OCI-M1 (cell line): ENCODE results near the gene CA6.
"Not testable (repeated sequence)": the region's sequence is repeated elsewhere in the genome, so short reads cannot be mapped to it uniquely, and the experiment has no call there.

Experiments used
- DNase-seq: peaks from one replicate; lab custom pipeline; 2025; lab: John Stamatoyannopoulos, UW

The CA6 gene

DNA sequence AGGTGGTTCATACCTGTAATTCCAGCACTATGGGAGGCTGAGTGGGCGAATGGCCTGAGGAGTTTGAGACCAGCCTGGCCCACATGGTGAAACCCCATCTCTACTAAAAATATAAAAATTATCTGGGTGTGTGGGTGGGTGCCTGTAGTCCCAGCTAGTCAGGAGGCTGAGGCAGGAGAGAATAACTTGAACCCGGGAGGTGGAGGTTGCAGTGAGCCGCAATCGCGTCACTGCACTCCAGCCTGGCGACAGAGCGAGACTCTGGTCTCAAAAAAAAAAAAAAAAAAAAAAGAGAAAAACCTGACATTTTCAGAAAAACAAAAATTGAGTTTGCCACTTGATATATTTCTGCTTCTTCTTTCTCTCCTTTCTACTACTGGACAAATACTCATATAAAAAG lies 24.3 kb downstream of the CA6 start:
- no peak for DNase-seq

DNA sequence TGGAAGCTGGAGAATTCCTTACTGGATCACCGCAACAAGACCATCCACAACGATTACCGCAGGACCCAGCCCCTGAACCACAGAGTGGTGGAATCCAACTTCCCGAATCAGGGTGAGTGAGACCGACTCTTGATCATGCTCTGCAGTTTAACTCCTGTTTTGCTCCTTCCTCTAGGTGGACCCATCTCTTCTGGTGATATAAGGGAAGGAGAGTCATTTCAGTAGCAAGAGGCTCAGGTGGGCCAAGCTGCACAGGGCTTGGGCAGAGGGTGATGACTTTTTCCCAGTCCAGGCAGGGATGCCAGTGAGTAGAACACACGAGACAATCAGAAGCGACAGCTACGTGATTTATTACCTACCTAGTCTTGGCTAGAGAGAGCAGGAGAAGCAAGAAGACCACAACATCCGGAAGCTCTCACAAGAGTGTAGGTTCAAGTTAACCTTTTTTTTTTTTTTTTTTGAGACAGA lies 25.2 kb downstream of the CA6 start:
- DNase-seq = no peak

DNA sequence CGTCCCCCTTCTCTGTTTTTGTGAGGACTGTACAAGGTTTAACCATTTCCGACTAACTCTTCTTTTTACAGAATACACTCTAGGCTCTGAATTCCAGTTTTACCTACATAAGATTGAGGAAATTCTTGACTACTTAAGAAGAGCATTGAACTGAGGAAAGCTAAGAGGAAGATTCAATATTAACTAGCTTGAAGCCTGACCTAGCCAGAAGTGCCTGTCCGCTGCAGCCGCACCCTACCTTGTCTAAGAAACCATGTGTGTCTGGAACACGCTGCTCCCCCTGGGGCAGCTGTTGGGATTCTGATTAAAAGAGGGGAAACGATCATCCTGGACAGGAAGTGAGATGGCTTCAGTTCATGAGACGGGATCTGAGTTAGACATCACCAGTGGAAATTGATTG lies 28.9 kb downstream of the CA6 start:
- no peak for DNase-seq

DNA sequence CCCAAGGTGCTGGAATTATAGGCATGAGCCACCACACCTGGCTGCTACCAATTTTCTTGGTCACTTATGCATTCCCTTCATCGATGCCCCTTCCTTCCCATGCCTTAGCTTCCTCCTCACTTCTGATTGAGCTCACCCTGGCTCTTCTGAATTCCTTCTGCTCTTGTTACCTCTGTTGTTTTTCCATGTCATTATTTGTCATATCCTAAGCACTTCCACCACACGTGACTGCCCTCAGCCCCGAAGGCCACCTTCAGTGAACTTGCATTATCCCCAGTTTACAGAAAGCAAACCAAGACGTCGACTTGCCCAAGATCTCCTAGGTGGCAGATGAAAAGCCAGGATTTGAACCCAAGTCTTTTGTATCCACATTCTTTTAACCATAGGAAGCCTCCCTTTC lies 30.7 kb downstream of the CA6 start:
- DNase-seq = no peak

DNA sequence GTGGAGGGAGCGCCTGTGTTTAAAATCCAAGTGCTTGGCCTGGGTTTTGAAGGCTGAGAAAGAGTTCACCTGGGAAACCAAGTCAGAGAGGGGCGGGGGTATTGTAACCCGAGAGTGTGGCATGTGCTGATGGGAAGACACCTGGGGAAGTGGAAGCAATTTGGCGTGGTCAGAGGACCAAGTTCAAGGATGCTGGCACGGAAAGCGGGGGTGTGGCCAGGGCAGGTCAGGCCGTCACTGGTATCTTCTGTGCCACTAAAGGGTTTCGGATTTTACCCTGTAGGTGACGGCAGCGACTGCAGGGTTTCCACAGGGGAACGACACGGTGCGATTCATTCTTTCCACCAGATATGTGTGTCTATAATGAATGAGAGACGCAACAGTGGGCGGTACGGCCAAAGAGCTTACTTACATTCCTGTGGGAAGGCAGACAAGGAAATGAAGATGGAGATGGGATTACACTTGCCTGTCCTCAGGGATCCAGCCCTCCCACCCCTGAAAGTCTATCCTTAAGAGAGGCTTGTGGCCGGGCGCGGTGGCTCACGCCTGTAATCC lies 31.3 kb downstream of the CA6 start:
- no peak for DNase-seq

DNA sequence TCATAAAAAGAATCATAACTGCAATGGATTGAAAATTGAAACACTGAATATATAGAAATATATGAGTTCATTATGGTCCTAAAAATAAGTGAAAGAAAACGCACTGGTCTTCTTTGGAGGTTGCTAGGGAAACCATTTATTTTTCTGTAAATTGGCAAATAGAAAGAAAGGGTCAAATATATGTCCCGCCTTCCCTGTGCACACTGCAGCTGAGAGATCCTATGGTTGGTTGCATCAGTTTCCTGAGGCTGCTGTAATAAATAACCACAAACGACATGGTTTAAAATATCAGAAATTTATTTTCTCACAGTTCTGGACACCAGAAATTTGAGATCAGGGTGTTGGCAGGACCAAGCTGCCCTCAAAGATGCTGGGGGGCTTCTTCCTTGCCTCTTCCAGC lies 35.0 kb downstream of the CA6 start:
- no peak for DNase-seq

DNA sequence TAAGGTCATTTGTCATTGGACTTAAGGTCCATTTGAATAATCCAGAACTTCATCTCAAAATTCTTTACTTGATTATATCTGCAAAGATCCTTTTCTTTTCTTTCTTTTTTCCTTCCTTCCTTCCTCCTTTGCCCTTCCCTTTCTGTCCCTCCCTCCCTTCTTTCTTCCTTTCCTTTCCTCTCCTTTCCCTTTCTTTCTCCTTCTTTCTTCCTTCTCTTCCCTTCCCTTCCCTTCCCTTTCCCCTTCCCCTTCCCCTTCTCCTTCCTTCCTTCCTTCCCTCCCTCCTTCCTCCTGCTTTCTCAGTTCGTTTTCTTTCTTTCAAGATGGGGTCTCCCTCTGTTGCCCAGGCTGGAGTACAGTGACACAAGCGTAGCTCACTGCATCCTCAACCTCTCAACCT lies 35.5 kb downstream of the CA6 start:
- no peak for DNase-seq

DNA sequence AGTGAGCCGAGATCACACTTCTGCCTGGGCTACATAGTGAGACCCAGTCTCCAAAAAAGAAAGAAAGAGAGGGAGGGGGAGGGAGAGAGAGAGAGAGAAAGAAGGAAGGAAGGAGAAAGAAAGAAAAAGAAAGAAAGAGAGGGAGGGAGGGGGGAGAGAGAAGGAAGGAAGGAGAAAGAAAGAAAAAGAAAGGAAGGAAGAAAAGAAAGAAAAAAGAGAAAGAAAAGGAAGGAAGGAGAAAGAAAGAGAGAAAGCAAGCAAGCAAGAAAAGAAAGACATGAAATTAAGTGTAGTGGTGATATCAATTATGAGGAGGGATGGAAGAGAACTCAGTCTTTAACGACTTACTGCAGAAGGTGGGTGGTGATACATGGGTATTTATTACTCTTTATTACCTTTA lies 38.5 kb downstream of the CA6 start:
- DNase-seq = no peak

DNA sequence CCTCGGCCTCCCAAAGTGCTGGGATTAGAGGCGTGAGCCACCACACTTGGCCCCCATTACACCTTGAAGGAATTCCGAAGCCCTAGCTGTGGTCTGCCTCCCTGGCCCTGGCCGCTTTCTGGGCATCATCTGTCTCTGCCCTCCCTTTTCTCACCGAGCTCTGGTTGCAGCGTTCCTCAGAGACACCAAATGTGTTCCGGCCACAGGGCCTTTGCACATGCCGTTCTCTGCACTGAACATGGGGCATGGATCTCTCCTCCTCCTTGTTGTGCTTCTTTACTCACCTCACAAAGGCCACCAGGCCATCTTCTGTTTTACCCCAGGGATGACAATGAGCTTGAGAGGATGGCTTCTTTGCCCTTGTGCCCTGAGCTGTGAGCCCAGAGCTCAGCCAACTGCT lies 39.3 kb downstream of the CA6 start:
- no peak for DNase-seq

DNA sequence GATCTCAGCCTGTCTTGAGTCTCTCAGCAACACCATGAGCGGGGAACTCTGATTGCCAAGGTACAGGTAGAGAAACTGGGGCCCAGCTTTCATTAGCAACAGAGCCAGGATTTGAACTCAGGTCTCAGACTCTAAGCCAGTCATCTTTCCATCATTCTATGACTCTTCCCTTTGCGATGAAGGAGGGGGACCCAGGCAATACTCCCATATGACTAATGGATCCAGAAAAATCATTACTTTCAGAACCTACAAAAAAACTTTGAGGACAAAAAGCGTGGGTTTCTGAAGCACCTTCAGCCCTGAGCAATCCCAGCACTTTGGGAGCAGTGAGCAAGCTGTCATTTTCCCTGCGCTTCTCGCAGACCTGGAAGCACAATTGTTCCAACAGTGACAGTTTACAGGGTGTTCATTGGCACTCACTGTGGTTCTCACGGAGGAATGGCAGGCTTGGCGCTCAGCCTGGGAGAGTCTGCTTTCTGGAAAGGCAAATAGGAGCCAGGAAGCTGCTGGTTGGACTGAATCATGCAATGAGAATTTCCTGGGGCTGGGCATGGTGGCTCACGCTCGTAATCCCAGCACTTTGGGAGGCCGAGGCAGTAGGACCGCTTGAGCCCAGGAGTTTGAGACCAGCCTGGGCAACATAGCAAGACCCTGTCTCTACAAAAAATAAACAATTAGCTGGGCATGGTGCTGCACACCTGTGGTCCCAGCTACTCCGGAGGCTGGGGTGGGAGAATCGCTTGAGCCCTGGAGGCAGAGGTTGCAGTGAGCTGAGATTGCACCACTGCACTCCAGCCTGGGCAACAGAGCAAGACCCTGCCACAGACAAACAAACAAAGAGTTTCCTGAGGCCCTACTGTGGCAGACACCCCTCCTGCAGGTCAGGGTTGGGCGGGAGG lies 40.5 kb downstream of the CA6 start:
- DNase-seq = no peak

DNA sequence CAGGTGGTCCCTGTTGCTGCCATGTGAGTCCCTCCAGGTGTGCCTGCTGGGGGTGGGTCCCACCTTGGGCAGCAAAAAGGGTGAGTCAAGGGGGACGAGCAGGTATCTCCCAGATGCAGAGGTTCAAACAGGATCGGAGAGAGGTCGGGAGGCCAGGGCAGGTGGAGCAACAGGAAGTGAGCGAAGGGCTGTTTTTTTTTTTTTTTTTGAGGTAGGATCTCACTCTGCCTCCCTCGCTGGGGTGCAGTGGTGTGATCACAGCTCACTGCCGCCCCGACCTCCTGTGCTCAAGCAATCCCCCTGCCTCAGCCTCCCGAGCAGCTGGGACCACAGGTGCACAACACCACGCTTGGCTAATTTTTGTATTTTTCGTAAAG lies 41.1 kb downstream of the CA6 start:
- DNase-seq = no peak

DNA sequence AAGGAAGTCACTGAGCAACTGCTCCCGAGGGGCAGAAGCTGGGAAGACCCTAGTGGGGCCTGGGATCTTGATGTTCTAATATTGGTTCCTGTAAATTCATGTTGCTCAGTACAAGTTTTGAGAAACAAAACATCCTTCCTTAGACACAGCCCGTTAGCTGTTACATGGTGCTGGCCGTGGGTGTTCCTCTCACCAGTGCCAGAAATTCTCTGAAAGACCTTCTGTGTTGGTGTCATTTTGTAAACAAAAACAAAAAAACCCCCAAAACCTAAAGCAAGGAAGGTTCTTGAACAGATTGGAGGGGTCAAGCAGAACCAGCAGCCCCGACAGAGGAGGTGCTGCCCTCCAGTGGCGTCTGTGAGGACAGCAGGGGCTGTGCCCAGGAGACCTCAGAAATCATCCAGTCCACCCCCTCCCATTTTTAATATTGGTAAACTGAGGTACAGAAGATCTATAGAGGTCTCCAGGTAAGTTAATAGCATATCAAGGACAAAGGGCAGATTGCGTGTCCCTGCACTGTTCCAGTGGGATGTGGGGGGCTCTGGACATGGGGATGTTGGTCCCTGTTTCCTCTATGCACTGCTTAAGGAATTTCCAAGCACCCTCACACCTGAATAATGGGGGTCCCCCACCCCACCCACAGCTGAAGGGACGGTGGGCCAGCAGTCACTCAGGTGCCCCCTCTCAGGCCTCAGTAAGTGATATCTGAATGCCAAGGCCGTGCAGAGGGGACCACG lies 42.4 kb downstream of the CA6 start:
- peak; percentile 53 for DNase-seq

DNA sequence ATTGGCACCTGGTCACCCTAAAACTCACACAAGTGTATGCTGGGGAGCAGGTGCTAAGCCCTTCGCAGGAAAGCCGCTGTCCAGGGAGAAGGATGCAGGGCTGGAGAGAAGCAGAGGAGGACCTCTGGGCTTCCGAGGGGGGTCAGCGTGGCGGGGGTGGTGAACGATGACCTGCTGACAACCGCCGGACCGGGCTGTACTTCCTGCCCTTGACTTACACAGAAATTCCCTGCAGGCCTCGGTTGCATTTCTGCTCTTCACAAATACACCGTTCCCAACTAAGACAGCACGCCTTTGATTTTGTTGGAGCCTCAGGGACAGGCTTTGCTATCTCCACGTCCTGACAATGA lies 42.9 kb downstream of the CA6 start:
- no peak for DNase-seq

DNA sequence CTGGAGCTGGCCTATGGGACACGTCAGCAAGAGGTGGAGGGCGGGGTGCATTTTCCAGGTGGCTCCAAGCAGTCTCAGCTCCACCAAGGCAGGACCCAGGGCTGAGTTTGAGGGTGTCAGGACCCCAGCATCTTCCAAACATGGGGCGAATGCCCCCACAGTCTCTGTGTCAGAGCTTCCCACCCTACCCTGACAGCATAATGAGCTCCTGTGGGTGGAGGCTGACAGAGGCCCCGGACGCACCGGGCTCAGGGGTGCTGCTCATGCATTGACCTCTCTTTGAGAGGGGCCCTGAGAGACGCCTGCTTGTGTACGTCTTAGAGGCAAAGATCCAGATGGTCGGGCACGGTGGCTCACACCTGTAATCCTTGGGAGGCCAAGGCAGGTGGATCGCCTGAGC lies 43.4 kb downstream of the CA6 start:
- DNase-seq = no peak

DNA sequence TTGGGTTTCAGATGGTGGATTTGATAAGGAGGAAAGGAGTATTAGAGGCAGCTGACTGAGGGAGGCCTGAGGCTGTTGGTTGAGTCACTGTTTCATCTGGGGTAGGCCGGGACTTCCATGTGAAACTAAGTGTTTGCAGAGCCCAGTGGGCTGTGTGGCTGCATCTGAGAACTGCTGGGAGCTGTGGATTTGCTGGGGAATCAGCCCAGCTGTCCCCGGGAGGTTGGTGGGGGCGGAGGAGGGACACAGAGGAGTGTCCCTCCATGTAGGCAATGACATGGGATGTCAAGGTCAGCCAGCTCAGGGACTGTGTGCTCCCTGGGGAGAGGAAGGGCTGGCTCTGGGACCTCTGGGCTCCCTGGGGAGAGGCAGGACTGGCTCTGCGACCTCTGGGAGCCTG lies 44.2 kb downstream of the CA6 start:
- no peak for DNase-seq

DNA sequence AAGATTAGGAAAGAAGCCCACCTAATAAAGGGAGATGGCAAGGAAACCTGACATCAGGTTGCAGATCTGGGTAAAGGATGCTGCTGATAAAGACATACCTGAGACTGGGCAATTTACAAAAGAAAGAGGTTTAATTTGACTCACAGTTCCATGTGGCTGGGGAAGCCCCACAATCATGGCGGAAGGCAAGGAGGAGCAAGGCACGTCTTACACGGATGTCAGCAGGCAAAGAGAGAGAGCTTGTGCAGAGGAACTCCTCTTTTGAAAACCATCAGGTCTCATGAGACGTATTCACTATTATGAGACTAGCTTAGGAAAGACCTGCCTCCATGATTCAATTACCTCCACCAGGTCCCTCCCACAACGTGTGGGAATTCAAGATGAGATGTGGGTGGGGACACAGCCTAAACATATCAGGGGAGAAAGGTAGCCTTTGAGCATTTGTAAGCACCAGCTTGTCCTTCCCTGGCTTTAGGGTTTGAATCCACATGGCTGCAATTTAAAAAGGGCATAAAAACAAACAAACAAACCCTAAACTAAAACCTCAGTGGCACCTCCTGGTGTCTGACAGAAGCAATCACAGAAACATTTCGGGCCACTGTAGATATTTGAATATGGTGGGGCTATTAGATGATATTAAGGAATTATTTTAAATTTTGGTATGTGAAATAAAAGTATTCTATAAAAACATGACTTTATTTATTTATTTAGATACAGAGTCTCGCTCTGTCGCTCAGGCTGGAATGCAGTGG lies 47.4 kb downstream of the CA6 start:
- DNase-seq = no peak

DNA sequence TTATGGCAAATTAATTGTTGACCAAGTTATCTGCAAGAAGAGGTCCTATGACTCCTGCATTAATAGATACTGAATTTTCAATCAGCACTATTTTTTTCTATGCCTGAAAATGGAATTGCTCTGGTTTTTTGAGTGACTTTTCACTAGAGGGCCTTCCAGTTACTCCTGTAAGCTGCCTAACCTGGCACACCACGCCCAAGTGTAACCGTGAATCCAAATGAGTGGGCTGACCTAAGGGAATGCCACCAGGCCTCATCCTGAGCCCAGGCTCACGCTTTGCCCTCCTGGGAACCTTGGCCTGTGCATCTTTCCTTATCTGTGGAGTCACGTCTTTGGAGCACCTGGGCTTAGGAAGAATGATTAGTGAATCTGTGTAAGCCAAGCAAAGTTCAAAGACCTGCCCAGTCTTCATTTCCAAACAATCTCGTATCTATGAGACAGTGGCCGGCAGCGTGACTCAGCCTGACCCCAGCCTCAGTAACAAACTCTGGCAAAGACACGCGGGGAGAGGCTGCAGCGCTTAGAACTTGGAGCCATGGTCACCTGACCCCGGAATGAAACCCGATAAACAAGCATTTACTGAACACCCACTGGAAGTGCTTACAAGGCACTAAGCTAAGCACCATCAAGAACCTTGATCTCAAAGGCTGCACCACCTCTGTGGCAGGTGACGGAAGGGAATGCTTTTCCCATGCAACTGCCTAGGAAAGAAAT lies 48.5 kb downstream of the CA6 start:
- not testable (repeated sequence) for DNase-seq

DNA sequence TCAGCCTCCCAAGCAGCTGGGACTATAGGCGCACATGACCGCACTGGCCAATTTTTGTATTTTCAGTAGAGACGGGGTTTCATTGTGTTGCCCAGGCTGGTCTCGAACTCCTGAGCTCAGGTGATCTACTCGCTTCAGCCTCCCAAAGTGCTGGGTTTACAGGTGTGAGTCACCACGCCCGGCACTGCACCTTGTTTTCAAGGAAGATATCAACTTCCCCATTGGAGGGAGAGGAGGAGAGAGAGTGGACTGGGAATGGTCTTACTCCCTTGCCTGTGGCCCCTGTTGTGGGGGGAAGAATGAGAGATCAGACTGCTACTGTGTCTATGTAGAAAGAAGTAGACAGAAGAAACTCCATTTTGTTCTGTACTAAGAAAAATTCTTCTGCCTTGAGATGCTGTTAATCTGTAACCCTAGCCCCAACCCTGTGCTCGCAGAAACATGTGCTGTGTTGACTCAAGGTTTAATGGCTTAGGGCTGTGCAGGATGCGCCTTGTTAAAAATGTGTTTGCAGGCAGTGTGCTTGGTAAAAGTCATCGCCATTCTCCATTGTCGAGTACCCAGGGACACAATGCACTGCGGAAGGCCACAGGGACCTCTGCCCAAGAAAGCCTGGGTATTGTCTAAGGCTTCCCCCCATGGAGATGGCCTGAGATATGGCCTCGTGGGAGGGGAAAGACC lies 56.0 kb downstream of the CA6 start:
- DNase-seq = not testable (repeated sequence)

DNA sequence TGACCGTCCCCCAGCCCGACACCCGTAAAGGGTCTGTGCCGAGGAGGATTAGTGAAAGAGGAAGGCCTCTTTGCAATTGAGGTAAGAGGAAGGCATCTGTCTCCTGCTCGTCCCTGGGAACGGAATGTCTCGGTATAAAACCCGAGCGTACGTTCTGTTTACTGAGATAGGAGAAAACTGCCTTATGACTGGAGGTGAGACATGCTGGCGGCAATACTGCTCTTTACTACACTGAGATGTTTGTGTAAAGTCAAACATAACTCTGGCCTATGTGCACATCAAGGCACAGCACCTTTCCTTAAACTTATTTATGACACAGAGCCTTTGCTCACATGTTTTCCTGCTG lies 56.5 kb downstream of the CA6 start:
- not testable (repeated sequence) for DNase-seq

DNA sequence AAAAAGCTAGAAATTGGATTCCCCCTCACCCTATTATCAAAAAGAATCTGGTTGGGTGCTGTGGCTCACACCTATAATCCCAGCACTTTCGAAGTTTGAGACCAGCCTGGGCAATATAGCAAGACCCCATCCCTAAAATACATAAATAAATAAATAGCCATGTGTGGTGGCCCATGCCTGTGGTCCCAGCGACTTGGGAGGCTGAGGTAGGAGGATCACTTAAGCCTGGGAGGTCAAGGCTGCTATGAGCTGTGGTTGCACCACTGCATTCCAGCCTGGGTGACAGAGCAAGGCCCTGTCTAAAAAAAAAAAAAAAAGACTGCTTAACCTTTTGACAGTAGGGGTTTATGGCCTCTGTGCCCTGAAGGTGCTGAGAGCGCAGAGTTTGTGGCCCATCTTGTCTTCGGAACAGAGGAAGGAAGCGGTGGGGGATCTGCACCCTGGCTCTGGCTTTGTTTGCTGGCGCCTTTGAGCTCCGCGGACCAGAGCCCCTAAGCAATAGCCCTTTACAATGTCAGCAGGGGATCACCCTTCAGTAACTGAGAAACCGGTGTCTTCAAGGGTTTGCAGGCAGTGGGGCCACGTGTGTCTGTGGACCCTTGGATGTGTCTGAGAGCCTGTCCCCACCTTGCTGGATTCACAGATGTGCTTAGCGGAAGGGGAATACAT lies 58.5 kb downstream of the CA6 start:
- DNase-seq = no peak
